HCT116 (cell line): ENCODE data around the gene C1orf35.

ENCODE experiments used
- EZH2 ChIP-seq: fragments of 200-600 bp; sonication (generic); IDR thresholded peaks from 2 replicates; pipeline ENCODE4 v1.6.1; 2017; ENCODE audit warnings: antibody characterized with exemption, mixed run types
- EZH2phosphoT487 ChIP-seq: fragments of 200-600 bp; IDR thresholded peaks from 2 replicates; pipeline ENCODE4 v1.6.1; 2018; ENCODE audit warnings: antibody characterized with exemption, borderline replicate concordance
- JUND ChIP-seq: IDR thresholded peaks from 2 replicates; pipeline ENCODE4 v1.6.1; 2012
- POLR2A ChIP-seq: IDR thresholded peaks from 2 replicates; pipeline ENCODE4 v1.7.0; 2011; ENCODE audit warnings: borderline replicate concordance; ENCODE audit not compliant: insufficient read depth, insufficient read length; ENCODE audit errors: extremely low read depth
- POLR2AphosphoS5 ChIP-seq: IDR thresholded peaks from 2 replicates; pipeline ENCODE4 v1.6.1; 2011; ENCODE audit warnings: mild to moderate bottlenecking, low read depth, low read length, moderate library complexity
- SIN3A ChIP-seq: IDR thresholded peaks from 2 replicates; pipeline ENCODE4 v1.6.1; 2012; ENCODE audit warnings: low read depth
- YY1 ChIP-seq: IDR thresholded peaks from 2 replicates; pipeline ENCODE4 v1.6.1; 2011; ENCODE audit warnings: low read length, low read depth, moderate library complexity, mild to moderate bottlenecking; ENCODE audit not compliant: insufficient replicate concordance; ENCODE audit errors: extremely low read depth
- TF ChIP-seq, protein P1 (sequence below): IDR thresholded peaks from 2 replicates; pipeline ENCODE4 v1.6.1; 2012
- TF ChIP-seq, protein P2 (sequence below), 3 experiments: fragments of 200-600 bp in 1 of 3; sonication (generic) in 1 of 3; IDR thresholded peaks in 2 of 3; conservative IDR thresholded peaks in 1 of 3; 2 replicates each; pipeline ENCODE4 v1.5.1; 2012 to 2017; ENCODE audit warnings: low read depth in 2 of 3, low read length in 2 of 3, antibody characterized with exemption in 1 of 3, borderline replicate concordance in 1 of 3, control low read depth in 1 of 3, mild to moderate bottlenecking in 1 of 3, mixed read lengths in 1 of 3, mixed run types in 1 of 3, moderate library complexity in 1 of 3; ENCODE audit not compliant: insufficient read depth in 1 of 3

- no peak for TF ChIP-seq POLR2A
- TF ChIP-seq, protein P1, sequence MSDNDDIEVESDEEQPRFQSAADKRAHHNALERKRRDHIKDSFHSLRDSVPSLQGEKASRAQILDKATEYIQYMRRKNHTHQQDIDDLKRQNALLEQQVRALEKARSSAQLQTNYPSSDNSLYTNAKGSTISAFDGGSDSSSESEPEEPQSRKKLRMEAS = no peak
- TF ChIP-seq, protein P2, sequence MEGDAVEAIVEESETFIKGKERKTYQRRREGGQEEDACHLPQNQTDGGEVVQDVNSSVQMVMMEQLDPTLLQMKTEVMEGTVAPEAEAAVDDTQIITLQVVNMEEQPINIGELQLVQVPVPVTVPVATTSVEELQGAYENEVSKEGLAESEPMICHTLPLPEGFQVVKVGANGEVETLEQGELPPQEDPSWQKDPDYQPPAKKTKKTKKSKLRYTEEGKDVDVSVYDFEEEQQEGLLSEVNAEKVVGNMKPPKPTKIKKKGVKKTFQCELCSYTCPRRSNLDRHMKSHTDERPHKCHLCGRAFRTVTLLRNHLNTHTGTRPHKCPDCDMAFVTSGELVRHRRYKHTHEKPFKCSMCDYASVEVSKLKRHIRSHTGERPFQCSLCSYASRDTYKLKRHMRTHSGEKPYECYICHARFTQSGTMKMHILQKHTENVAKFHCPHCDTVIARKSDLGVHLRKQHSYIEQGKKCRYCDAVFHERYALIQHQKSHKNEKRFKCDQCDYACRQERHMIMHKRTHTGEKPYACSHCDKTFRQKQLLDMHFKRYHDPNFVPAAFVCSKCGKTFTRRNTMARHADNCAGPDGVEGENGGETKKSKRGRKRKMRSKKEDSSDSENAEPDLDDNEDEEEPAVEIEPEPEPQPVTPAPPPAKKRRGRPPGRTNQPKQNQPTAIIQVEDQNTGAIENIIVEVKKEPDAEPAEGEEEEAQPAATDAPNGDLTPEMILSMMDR (IDR thresholded peaks at IDR 0.05 in 2 of 3, conservative IDR thresholded peaks at IDR 0.05 in 1 of 3; ENCODE audit: borderline replicate concordance in 1 of 3, insufficient read depth in 1 of 3, low read depth in 2 of 3, low read length in 2 of 3) = no peak
- no peak for TF ChIP-seq EZH2phosphoT487
- no peak for TF ChIP-seq YY1
- no peak for TF ChIP-seq POLR2AphosphoS5
- no peak for TF ChIP-seq EZH2
- TF ChIP-seq JUND = no peak
- no peak for TF ChIP-seq SIN3A
These were observed 29.9 kb downstream of the C1orf35 start for GRCh38 chr1:228073061-228073856.
